NOMO-1 (cell line): ENCODE measurements around the gene MEIS2.
A peak's percentile ranks its signal among the peaks of the same experiment; 100 is the strongest.

ENCODE experiments used
- DNase-seq, 2 experiments: peaks; one replicate each; lab custom pipeline; 2025; ENCODE audit not compliant: unreplicated experiment in 2 of 2; lab: John Stamatoyannopoulos, UW

Gene MEIS2

GRCh38 chr15:36905908-36906307 lies 194.4 kb downstream of the MEIS2 start:
- no peak for DNase-seq

- no peak for DNase-seq
Observed at GRCh38 chr15:36904715-36905114, 195.6 kb downstream of the MEIS2 start.

- DNase-seq, result no peak
Observed at GRCh38 chr15:36903922-36904556, 196.3 kb downstream of the MEIS2 start.

DNA sequence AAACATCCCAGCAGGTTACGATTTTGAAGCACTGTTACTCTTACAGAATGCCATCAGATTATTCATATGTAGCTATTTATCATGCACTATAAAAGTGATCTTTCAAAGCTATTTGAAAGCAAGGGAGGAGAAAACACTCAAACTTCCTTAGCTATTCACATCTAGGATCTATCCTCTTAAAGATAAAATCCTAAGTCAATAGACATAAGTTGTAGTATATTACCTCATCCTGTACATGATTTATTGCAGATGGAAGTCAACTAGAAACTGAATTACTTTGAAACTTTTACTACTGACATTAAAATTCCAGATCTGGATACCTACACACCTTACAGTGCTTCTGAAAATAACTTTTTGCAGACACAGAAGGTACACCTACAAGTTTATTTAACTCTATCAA lies 197.2 kb downstream of the MEIS2 start:
- no peak for DNase-seq

- no peak for DNase-seq
Observed at GRCh38 chr15:36901012-36901411, 199.3 kb downstream of the MEIS2 start.

GRCh38 chr15:36899696-36900095 lies 200.7 kb downstream of the MEIS2 start:
- DNase-seq, result no peak

DNA sequence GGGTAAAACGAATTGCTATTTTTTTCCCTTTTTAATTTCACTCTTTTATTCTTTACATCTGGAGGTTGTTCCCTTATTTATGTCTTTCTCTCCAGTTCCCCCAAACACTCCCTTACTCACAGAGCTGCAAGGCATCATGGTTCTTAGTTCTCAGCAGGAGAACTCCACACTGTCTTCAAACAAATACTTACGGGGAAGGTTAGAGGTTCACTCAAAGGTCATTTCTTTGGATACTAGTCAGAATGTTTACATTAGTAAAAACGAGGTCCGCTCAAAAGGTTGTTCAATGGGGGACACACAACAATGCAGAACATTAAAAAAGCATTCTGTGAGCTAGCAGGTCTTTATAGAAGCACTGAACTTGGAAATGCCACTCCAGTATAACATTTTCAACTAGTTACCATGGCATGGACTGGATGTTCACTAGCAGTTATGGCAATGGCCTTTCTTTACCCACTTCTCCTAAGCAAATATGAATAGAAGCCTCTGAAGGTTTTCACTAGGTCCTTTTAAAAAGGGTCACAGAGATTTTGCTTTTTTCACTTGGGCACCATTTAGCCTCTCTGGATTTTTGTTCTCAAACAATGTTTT lies 201.7 kb downstream of the MEIS2 start:
- no peak for DNase-seq

DNA sequence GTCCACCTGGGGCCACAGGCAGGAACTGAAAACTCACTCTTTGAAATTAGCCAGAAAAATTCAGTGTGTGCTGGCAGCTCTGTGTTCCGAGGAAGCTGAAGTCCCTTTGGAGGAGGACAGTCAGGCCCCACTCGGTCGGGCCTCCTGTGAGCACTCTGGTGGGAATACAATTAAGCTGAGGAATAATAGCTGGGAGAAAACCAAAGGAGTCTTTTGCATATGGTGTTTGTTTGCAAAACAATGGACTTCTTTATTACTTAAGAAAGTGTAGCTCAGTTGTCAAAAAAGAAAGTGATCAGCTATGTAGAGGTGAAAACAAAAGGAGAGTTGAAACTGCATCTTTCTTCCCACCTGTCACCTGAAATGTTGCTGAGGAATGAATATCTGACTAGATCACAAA lies 202.5 kb downstream of the MEIS2 start:
- DNase-seq, result no peak

GRCh38 chr15:36896949-36897348 lies 203.4 kb downstream of the MEIS2 start:
- no peak for DNase-seq

DNA sequence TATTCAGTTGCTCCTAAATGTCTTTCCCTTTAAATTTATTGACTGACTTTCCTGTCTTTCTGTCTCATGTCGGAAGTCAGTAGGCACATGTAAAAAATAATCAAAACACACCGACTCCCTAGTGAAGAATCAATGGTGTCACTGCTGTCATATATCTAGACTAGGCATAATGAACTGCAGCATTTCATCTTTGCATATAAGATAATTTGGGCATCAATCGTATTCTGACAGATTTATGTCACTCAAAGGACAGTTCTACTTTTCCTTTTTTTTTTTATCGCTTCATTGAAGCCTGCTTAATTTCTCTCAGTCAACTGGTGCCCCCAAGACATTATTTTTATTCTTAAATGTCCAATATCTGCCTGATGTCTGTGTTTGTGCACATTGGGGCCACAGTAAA lies 206.3 kb downstream of the MEIS2 start:
- DNase-seq, result no peak

DNA sequence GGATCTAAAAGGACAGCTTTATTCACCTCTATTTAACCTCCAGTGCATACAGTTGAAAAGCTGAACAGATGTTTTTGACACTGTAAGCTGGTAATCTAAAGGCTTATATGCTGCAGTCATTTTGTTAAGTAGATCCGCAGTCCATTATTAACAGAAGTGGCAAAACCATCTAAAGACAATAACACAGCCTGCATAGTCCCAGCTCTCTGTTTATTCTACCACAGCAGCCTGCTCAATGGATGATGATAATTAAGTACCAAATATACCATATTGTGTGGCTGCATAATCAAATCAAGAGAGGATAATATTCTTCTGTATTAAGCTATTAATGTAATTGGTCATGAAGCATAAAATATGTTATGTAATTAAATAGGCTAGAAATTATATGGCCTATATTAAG lies 207.1 kb downstream of the MEIS2 start:
- DNase-seq, result no peak

GRCh38 chr15:36888011-36888992 lies 212.0 kb downstream of the MEIS2 start:
- no peak for DNase-seq

DNA sequence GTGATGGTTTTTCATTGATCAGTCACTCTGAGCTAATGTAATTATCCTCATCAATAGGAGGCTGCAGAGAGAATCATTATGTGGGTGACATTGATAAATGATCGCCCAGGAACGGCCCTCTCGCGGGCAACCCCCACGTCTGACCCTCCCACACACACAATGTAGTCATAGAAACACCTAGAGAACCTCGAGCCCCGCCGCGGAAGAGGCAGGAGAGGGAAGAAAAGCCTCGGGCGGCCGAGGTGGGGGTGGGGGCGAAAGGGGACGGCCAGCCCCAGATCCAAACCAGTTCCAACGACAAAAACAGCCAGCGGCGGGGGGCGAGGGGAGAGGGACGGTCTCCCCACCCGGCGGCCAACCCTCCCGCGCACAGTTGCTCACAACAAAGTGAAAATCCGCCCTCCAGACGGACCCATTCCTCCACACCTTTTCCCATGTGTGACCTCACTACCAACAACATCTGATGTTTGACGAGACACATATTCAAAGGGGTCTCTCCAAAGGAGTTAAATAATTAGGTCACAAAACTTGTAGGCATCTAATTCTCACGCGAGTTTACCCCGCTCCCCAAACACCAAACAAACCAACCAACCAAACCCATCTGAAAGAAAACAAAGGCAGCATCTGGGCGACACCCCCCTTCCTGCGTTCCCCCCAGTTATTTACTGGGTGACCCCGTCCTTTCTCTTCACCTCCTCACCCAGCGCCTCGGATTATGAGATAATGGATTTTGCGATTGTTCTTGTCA lies 213.0 kb downstream of the MEIS2 start:
- DNase-seq, result no peak

DNA sequence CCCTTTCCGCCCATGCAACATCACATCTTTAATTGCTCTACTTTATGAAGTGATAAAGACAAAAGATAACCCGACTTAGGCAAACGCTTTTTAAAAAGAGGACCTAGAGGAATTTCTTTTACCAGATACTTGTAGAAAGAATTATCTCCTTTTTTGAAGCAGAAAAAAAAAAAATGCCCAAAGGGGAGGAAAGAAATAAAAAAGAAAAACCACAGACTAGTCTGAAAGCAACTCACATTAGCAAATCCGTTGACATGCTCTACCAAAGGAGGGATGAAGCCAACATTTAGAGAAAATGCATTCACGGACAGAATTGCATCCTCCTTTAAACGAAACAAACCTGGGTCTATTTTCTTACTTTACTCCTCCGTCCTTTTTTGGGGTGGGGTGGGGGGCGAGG lies 213.6 kb downstream of the MEIS2 start:
- no peak for DNase-seq

- DNase-seq, result no peak
Observed at GRCh38 chr15:36886191-36886590, 214.2 kb downstream of the MEIS2 start.

DNA sequence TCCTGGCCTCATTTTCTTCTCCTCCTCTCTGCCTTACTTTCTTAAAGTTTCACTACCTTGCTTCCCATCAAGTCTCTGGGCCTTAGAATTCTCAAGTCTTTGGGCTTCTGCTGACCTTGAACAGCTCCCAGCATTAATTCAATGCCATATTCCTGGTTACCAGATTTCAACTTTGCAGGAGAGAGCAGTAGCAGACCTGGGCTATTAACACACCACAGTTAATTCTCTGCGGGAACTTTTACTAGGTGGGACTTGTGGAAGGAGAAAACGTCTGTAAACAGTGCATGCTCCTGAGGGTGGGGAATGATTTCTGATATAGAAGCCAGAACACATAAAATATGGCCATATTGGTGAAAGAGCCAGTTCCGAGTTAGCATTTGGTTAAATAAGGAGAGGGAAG lies 214.6 kb downstream of the MEIS2 start:
- DNase-seq, result no peak

DNA sequence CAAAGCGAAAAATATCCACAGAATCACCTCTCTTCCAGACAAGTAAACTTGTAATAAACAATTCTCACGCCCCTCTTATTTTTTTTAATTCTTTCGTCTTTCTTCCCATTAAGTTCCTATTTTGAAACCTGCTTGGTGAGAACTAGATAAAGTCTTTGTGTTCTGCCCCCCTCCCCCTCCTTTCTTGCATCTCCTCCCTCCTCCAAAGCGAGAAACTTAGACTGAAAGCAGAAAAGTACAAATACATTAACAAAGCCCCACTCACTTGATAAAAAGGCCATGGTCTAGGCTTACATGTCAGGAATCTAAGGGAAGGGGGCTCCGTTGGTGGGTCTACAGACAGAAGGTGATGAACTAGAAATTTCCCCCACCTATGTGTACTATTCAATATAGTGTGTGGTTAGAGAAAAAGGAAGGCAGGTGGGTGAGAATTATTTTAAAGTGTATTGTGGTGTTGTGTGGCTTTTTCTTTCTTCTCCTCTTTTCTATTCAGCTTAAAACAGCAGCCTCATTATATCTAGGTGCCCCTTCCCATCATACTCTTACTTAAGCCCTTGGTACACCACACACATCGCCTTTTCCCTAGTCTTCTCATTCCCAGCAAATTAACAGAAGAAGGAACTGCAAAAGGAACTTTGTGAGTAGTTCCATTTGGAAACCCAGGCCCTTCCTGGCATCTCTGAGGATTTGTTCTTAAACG lies 215.3 kb downstream of the MEIS2 start:
- DNase-seq, result no peak

DNA sequence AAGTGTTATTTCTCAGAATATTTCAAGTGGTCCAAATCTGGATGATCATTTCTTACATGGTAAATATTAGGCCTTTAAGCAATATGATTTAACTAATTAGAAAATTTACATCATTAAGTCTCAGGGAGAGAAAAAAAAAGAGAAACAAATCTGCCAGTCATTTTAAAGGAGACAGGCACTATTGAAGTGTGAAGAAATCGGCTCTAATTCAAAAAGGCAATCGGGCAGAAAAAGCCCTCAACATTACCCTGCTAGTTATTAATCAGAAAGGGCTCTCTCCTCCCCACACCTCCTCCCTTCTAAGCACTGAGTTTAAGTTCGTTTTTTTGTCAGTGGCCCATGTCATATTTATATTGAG lies 215.9 kb downstream of the MEIS2 start:
- no peak for DNase-seq

GRCh38 chr15:36883713-36884517 lies 216.4 kb downstream of the MEIS2 start:
- DNase-seq, result peak; percentile 22 to 66
